Breast epithelium (tissue), 3 donors: Measurements from ENCODE around the gene ATP13A4.

Experiments used
- POLR2A ChIP-seq: fragments of 450-650 bp; IDR thresholded peaks from one replicate; pipeline ENCODE4 v1.6.1; 2016; ENCODE audit warnings: antibody characterized with exemption, mild to moderate bottlenecking, moderate library complexity
- TF ChIP-seq, protein P1 (sequence below), 3 donors: fragments of 450-650 bp; IDR thresholded peaks; one replicate each; pipeline ENCODE4 v1.5.1; 2016 to 2017; ENCODE audit warnings: antibody characterized with exemption in 3 of 3, mild to moderate bottlenecking in 3 of 3, moderate library complexity in 3 of 3

DNA sequence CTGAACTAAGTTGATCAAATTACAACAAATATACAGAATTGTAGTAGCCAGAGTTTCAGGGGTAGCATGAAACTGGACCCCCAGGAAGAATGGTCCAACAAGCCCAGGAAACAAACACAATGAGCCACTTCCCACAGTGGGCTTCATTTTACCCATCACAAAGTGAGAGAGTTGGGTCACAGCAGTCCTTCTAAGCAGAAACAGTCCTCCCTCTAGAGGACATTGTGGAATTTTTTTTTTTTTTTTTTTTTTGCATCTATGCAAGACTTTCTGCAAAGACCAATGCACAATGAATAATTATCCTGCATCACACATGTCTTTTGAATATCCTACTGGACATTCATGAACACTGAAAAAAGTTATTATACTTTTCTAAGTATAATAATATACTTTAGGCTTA, 102.4 kb downstream of the ATP13A4 start:
- TF ChIP-seq, protein P1, sequence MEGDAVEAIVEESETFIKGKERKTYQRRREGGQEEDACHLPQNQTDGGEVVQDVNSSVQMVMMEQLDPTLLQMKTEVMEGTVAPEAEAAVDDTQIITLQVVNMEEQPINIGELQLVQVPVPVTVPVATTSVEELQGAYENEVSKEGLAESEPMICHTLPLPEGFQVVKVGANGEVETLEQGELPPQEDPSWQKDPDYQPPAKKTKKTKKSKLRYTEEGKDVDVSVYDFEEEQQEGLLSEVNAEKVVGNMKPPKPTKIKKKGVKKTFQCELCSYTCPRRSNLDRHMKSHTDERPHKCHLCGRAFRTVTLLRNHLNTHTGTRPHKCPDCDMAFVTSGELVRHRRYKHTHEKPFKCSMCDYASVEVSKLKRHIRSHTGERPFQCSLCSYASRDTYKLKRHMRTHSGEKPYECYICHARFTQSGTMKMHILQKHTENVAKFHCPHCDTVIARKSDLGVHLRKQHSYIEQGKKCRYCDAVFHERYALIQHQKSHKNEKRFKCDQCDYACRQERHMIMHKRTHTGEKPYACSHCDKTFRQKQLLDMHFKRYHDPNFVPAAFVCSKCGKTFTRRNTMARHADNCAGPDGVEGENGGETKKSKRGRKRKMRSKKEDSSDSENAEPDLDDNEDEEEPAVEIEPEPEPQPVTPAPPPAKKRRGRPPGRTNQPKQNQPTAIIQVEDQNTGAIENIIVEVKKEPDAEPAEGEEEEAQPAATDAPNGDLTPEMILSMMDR (IDR thresholded peaks at IDR 0.05): no peak
- TF ChIP-seq POLR2A: no peak
